GM13976 (cell line): ENCODE results near the gene SPACA7.
"Not testable (repeated sequence)": the region's sequence is repeated elsewhere in the genome, so short reads cannot be mapped to it uniquely, and the experiment has no call there.

Experiments used
- DNase-seq: peaks from one replicate; pipeline ENCODE4 v3.0.0; 2012; ENCODE audit warnings: low spot score
- CTCF ChIP-seq: IDR thresholded peaks from 2 replicates; pipeline ENCODE4 v1.5.1; 2012; ENCODE audit warnings: borderline replicate concordance, mild to moderate bottlenecking; ENCODE audit not compliant: insufficient read depth; ENCODE audit errors: extremely low read depth, missing control alignments, control extremely low read depth
- in situ Hi-C: fragments of 300-500 bp; cut with MboI; formaldehyde crosslinking; loops from one replicate; pipeline ENCODE4 v1.12.0; 2022; ENCODE audit warnings: low sequenced_read_pairs, mixed read lengths, inconsistent platforms; ENCODE audit not compliant: unreplicated experiment

The SPACA7 gene

GRCh38 chr13:112416647-112417046, 40.5 kb downstream of the SPACA7 start:
- no peak for DNase-seq
- in situ Hi-C loops, result no loop called here
- TF ChIP-seq CTCF, result no peak

- in situ Hi-C loops, result no loop called here
- no peak for DNase-seq
- TF ChIP-seq CTCF, result no peak
Observed at GRCh38 chr13:112417079-112417478, 40.9 kb downstream of the SPACA7 start.

GRCh38 chr13:112424098-112424497, 47.9 kb downstream of the SPACA7 start:
- in situ Hi-C loops, result no loop called here
- DNase-seq, result no peak
- TF ChIP-seq CTCF, result no peak

- TF ChIP-seq CTCF, result no peak
Observed at GRCh38 chr13:112428704-112429103, 52.5 kb downstream of the SPACA7 start.

GRCh38 chr13:112431734-112432133, 55.6 kb downstream of the SPACA7 start:
- in situ Hi-C loops, result loop anchor here (25.0 kb wide), 1 partner anchor 969 kb away; no protein-coding TSS in a partner anchor
- DNase-seq, result no peak
- no peak for TF ChIP-seq CTCF

More at GRCh38 chr13:112428704-112429103, 52.5 kb downstream of the SPACA7 start:
- no peak for DNase-seq
- in situ Hi-C loops, result loop anchor here (25.0 kb wide), 1 partner anchor 966 kb away; no protein-coding TSS in a partner anchor

GRCh38 chr13:112432734-112433133, 56.6 kb downstream of the SPACA7 start:
- not testable (repeated sequence) for DNase-seq
- in situ Hi-C loops, result loop anchor here (25.0 kb wide), 1 partner anchor 970 kb away; no protein-coding TSS in a partner anchor

- DNase-seq, result not testable (repeated sequence)
- in situ Hi-C loops, result loop anchor here (25.0 kb wide), 1 partner anchor 971 kb away; no protein-coding TSS in a partner anchor
Observed at GRCh38 chr13:112433517-112433916, 57.4 kb downstream of the SPACA7 start.

- TF ChIP-seq CTCF, result no peak
- in situ Hi-C loops, result loop anchor here (25.0 kb wide), 1 partner anchor 972 kb away; no protein-coding TSS in a partner anchor
- DNase-seq, result no peak
Observed at GRCh38 chr13:112434032-112434431, 57.9 kb downstream of the SPACA7 start.
